HUES48 (cell line): ENCODE data around the gene TNRC18.
"Not testable (repeated sequence)": the region's sequence is repeated elsewhere in the genome, so short reads cannot be mapped to it uniquely, and the experiment has no call there.

Experiments used
- H3K27ac ChIP-seq: one replicate; pipeline ENCODE4 v1.7.0; 2013; ENCODE audit warnings: low read depth, low read length, inconsistent platforms
- H3K27me3 ChIP-seq: 2 replicates; pipeline ENCODE4 v1.6.1; 2013; ENCODE audit warnings: mild to moderate bottlenecking, low read length; ENCODE audit not compliant: control insufficient read depth, insufficient read depth
- H3K36me3 ChIP-seq: 2 replicates; pipeline ENCODE4 v1.6.1; 2013; ENCODE audit warnings: low read length; ENCODE audit not compliant: control insufficient read depth, insufficient read depth
- H3K4me1 ChIP-seq: 2 replicates; pipeline ENCODE4 v1.6.1; 2013; ENCODE audit warnings: mild to moderate bottlenecking, low read length; ENCODE audit not compliant: control insufficient read depth, insufficient read depth
- H3K4me3 ChIP-seq: 2 replicates; pipeline ENCODE4 v1.5.1; 2013; ENCODE audit warnings: mild to moderate bottlenecking, low read depth, low read length
- H3K9ac ChIP-seq: 2 replicates; pipeline ENCODE4 v1.6.1; 2013; ENCODE audit warnings: mild to moderate bottlenecking, low read depth, low read length, moderate library complexity
- H3K9me3 ChIP-seq: 2 replicates; pipeline ENCODE4 v1.6.1; 2013; ENCODE audit warnings: low read length; ENCODE audit not compliant: control insufficient read depth, insufficient read depth

Gene TNRC18

DNA sequence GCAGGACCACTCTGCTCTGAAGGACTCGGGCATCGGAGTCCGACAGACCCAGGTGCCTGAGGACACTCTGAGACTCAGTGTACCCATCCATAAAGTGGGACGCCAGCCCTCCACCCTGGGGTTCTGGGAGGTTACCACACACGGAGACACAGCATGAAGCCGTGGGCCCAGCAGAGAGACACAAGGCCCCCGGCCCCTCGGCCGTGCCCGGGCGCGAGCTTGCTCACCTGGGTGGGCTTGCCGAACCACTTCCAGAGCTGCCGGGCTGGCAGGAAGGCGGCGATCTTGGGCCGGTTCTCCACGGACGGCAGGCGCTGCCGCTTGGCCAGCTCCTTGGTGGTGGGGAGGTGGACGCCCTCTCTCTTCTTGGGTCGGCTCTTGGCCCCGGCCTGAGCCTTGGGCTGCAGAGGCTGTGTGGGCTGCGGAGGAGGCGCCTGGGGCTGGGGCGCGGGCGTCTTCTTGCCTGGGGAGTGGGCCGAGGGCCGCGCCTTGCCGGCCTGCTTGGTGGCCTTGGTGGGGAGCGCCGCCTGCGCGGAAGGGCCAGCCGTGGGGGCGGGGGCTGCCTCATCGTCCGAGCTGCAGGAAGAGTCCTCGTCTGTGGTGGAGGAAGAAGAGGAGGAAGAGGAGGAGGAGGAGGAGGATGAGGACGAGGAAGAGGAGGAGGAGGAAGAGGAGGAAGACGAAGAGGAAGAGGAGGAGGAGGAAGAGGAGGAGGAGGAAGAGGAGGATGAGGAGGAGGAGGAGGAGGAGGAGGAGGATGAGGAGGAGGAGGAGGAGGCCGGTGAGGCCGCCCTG is 111.2 kb downstream of the TNRC18 start:
- not testable (repeated sequence) for H3K9me3 ChIP-seq

GRCh38 chr7:5310822-5311405 is 112.7 kb downstream of the TNRC18 start:
- no peaks in the 10 kb centered on the region for H3K9me3 ChIP-seq
- peaks cover 3% of the 10 kb centered on the region; the same call in 1 of the 2 replicates for H3K36me3 ChIP-seq
- no peak overlapping the region for H3K27ac ChIP-seq

More for the DNA sequence above, 111.2 kb downstream of the TNRC18 start:
- H3K4me3 ChIP-seq, H3K9ac ChIP-seq, H3K27ac ChIP-seq, H3K27me3 ChIP-seq, H3K4me1 ChIP-seq, H3K36me3 ChIP-seq: not testable (repeated sequence)

DNA sequence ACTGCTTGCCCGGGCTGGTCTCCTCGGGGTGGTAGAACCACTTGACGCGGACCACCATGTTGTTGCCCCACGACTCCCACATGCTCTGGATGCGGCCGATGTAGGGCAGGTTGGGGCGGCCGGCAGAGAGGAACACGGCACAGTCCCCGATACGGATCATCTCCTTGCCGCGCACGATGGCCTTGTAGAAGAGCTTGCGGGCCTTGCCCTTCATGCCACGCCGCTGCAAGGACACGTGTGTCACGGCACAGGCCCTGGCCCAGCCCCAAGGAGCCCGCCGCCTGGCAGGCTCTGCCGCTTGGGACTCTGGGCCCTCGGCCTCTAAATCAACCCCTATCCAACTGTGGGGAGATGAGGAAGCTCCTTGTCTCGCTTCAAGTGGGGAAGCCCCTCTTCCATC is 114.5 kb downstream of the TNRC18 start:
- Histone ChIP-seq H3K27me3 (no peaks in the 10 kb centered on the region), H3K4me1 (no peaks in the 10 kb centered on the region), H3K4me3 (no peak overlapping the region), H3K36me3 (peaks cover 3% of the 10 kb centered on the region; the same call in 1 of the 2 replicates), H3K27ac (no peak overlapping the region), H3K9me3 (no peaks in the 10 kb centered on the region), H3K9ac (no peak overlapping the region)

More at GRCh38 chr7:5310822-5311405, 112.7 kb downstream of the TNRC18 start:
- H3K4me1 ChIP-seq = no peaks in the 10 kb centered on the region
- H3K27me3 ChIP-seq = no peaks in the 10 kb centered on the region
- H3K9ac ChIP-seq = no peak overlapping the region
- no peak overlapping the region for H3K4me3 ChIP-seq

DNA sequence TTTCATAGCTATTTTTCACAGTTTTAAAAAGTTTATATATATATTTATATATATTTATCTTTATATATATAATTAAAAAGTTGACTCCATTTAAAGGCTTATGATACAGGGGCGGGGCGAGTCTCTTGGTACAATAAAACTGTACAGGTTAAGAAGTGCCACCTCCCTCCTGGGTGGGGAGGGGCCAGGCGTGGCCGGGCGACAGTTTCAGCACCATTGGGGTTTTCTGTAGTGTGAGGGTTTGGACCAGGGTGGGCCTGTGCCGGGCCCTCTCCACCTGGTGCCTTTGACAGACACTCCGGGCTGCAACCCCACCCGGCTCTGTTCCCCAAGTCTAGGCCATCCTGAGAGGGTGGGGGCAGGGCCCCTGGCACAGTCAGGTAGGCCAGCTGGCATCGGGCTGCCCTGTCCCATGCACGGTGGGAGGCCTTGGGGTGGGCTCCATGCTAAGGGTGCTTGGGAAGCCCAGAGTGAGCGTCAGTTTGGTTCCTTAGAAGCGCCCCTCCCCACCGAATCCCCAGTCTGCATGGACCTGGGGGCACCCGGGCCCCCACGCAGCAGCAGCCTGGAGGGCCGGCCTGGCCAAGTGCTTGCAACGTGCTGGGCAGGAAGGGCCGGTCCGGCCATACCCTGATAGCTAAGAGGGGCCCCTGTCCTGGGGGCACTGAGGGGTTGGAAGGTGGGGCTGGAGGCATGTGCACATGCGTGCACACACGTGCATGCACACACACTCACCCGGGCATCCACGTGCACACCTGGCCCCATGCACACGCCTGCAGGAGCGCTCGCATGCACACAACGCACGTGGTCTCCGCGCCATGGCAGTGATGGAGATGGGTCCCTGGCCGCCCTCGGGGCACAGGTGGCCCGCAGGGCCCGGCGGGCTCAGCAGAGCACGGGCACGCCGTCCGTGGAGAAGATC is 116.2 kb downstream of the TNRC18 start:
- not testable (repeated sequence) for H3K4me1 ChIP-seq, H3K4me3 ChIP-seq, H3K9ac ChIP-seq, H3K27ac ChIP-seq, H3K9me3 ChIP-seq, H3K27me3 ChIP-seq, H3K36me3 ChIP-seq

DNA sequence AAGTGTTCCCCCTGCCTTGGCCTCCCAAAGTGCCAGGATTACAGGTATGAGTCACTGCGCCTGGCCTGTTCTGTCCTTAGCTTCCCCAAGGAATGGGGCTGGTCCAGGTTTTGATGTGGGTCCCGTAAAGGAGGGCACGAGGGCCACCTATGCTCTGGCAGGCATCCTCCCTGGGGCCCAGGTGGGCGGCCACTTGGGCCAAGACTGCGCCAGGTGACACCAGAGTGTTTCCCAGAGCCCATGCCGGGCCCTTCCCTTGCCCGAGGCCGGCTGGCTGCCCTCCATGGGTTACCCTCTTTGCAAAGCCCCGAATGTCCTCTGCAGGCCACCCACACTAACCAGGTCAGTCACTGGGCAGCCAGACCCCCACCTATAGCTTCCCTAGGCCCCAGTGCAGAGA is 118.6 kb downstream of the TNRC18 start:
- not testable (repeated sequence) for H3K9ac ChIP-seq, H3K4me1 ChIP-seq, H3K9me3 ChIP-seq, H3K27me3 ChIP-seq, H3K4me3 ChIP-seq, H3K27ac ChIP-seq, H3K36me3 ChIP-seq

DNA sequence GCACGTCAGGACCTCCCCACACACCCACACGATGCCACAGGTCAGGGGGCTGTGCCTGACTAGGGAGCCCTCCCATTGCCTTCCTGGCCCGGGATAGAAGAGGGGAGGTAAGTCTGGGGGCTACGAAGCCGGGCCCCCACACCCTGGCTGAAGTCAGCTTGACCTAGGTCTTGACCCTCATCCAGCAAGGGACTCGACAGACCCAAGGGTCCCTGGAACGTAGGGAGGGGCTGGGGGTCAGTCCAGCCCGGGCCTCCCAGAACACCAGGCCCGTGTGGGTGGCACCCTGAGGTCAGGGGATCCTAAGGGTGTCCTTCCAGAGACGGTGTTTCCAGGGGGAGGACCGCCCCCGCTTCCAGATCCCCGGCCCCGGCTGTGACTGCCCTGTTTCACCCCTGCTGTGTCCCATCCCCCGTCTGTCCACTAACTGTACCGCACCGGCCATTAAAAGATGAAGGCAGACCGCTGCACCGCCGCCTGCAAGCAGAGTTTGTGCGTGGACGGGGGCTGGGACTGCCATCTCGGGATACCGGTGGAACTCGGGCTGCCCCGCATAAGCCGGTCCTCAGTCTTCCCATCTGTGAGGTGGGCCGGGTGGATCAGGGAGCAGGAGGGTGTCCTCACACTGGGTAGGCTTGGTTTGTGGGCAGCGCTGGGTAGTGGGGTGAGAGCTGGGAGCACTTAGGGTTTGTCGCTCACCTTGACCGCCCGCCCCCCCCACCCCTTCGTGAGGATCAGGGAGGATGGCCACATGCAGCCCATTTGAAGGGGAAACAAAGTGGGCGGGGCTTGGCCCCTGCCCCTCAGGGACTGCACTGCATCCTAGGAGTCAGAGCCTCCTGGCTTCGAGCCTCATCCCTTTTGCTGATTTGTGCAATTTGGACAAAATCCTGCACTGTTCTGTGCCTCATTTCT is 119.8 kb downstream of the TNRC18 start:
- H3K27ac ChIP-seq = no peak overlapping the region
- no peak overlapping the region for H3K9ac ChIP-seq
- no peaks in the 10 kb centered on the region for H3K4me1 ChIP-seq
- H3K9me3 ChIP-seq = no peaks in the 10 kb centered on the region
- no peak overlapping the region for H3K4me3 ChIP-seq
- H3K36me3 ChIP-seq = no peaks in the 10 kb centered on the region
- H3K27me3 ChIP-seq = no peaks in the 10 kb centered on the region

DNA sequence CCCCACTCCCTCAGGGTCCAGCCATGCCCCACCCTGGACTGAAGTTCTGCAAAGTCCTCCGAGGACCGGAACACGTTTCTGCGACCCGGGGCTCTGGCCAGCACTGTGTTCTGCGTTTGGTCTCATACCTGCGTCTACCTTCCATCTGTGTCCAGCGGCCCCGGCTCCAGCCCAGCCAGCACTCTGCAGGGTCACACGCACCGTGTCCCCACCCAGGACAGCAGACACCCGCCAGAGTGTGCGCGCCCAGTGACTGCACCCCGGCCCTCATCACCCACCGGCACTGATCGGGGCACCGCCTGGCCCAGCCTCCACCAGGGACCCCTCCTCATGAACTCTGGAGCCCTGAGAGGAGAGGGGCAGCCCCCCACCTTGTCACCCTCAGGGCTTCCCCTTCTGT is 120.6 kb downstream of the TNRC18 start:
- no peak overlapping the region for H3K9ac ChIP-seq
- no peaks in the 10 kb centered on the region for H3K36me3 ChIP-seq

DNA sequence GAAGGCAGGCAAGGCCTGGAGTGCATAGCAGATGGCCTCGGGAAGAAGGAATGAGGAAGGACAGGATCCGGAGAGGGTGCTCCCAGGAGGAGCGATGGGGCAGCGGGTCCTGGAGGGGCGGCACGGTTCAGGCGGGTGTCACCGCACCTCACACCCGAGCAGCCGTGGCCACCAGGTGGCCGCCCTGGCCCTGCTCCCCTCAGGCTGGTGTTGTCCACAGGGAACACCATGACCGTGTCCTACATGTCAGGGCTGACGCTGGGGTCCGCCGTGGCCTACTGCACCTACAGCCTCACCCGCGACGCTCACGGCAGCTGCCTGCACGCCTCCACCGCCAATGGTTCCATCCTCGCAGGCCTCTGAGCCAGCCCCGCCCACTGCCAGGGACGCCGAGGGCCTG is 121.1 kb downstream of the TNRC18 start:
- no peak overlapping the region for H3K27ac ChIP-seq
- no peaks in the 10 kb centered on the region for H3K9me3 ChIP-seq
- H3K4me1 ChIP-seq = no peaks in the 10 kb centered on the region
- H3K9ac ChIP-seq = no peak overlapping the region
- H3K36me3 ChIP-seq = no peaks in the 10 kb centered on the region
- peaks cover under 1% of the 10 kb centered on the region for H3K27me3 ChIP-seq
- H3K4me3 ChIP-seq = no peak overlapping the region

More for the DNA sequence above, 120.6 kb downstream of the TNRC18 start:
- H3K9me3 ChIP-seq = no peaks in the 10 kb centered on the region
- no peaks in the 10 kb centered on the region for H3K4me1 ChIP-seq
- no peaks in the 10 kb centered on the region for H3K27me3 ChIP-seq
- no peak overlapping the region for H3K27ac ChIP-seq
- H3K4me3 ChIP-seq = no peak overlapping the region

- Histone ChIP-seq H3K9ac (no peak overlapping the region), H3K27me3 (peaks cover 8% of the 10 kb centered on the region), H3K4me1 (0 out of 2 replicates have a peak, but pooled peaks cover 3% of the 10 kb centered on the region)
These were observed 123.3 kb downstream of the TNRC18 start for GRCh38 chr7:5300366-5300765.

GRCh38 chr7:5296611-5297226 is 126.9 kb downstream of the TNRC18 start:
- Histone ChIP-seq H3K4me1 (0 out of 2 replicates have a peak, but pooled peaks cover 3% of the 10 kb centered on the region), H3K9ac (no peak overlapping the region), H3K36me3 (peaks cover 2% of the 10 kb centered on the region; the same call in 1 of the 2 replicates), H3K9me3 (no peaks in the 10 kb centered on the region), H3K27ac (no peak overlapping the region), H3K27me3 (peaks cover 8% of the 10 kb centered on the region), H3K4me3 (peak overlapping the region; percentile 50)

More at GRCh38 chr7:5300366-5300765, 123.3 kb downstream of the TNRC18 start:
- no peak overlapping the region for H3K27ac ChIP-seq
- H3K36me3 ChIP-seq = no peaks in the 10 kb centered on the region
- H3K4me3 ChIP-seq = no peak overlapping the region
- no peaks in the 10 kb centered on the region for H3K9me3 ChIP-seq
